Ovary (tissue), 9 donors: ENCODE measurements around the gene PTPRN2. TPM values are rescaled to one million over a fixed set of nuclear protein-coding genes. Genes with fewer than 3 reads are reported as not detected.

Experiments used
- DNase-seq, 5 donors: peaks; one replicate each; pipeline ENCODE4 v3.0.0-alpha.2; 2019 to 2020
- H3K27ac ChIP-seq, 2 donors: fragments of 200-600 bp; one replicate each; pipeline versions ENCODE4 v1.5.1 to v1.8.0; 2019 to 2022
- H3K27me3 ChIP-seq: fragments of 200-600 bp; one replicate; pipeline ENCODE4 v1.8.0; 2022
- H3K36me3 ChIP-seq: fragments of 200-600 bp; sonication (generic); one replicate; pipeline ENCODE4 v1.5.1; 2019
- H3K4me1 ChIP-seq: one replicate; pipeline ENCODE4 v1.8.1; 2013; ENCODE audit warnings: mild to moderate bottlenecking, moderate library complexity; ENCODE audit not compliant: insufficient read depth
- H3K4me3 ChIP-seq: fragments of 200-600 bp; sonication (generic); one replicate; pipeline ENCODE4 v1.5.1; 2017
- H3K9me3 ChIP-seq, 2 donors: fragments of 200-600 bp in 1 of 2; sonication (generic) in 1 of 2; one replicate each; pipeline versions ENCODE4 v1.5.1 to v1.8.1; 2013 to 2019; ENCODE audit warnings: mild to moderate bottlenecking in 1 of 2, moderate library complexity in 1 of 2
- CTCF ChIP-seq, 3 donors: fragments of 450-650 bp in 2 of 3; fragments of 200-600 bp in 1 of 3; IDR thresholded peaks; one replicate each; pipeline versions ENCODE4 v1.5.1 to v1.8.0; 2016 to 2022; ENCODE audit warnings: antibody characterized with exemption in 3 of 3, mild to moderate bottlenecking in 1 of 3
- EP300 ChIP-seq: sonication (generic); formaldehyde crosslinking; IDR thresholded peaks from one replicate; pipeline ENCODE4 v1.6.1; 2017; ENCODE audit warnings: antibody characterized with exemption
- POLR2A ChIP-seq: fragments of 450-650 bp; IDR thresholded peaks from one replicate; pipeline ENCODE4 v1.6.1; 2017; ENCODE audit warnings: antibody characterized with exemption, mild to moderate bottlenecking, moderate library complexity
- WGBS, 3 donors: extraction: QIAGEN DNeasy Blood & Tissue Kit in 1 of 3; methylation state at CpG; one replicate each; pipeline versions ENCODE4 v1.1.5 to v1.1.7; 2013 to 2017; 5-methylcytosine and 5-hydroxymethylcytosine counted together
- intact Hi-C, 4 donors: fragments of 100-400 bp; cut with DNase I; formaldehyde crosslinking; loops; one replicate each; pipeline versions ENCODE4 v1.11.0 to v1.15.1; 2022 to 2023
- polyA plus RNA-seq, 2 donors: library from polyadenylated mRNA; stranded (reverse); fragments of 200-250 nt in 1 of 2; fragments of 350-450 nt in 1 of 2; fragmentation: Illumina TruSeq in 1 of 2; extraction: RNeasy Lipid Tissue Mini Kit (QIAGEN cat#74804) in 1 of 2; gene quantifications; one replicate each; pipeline ENCODE4 v1.2.3, GENCODE V29; 2013 to 2014
- total RNA-seq, 7 donors: library from RNA; depleted of rRNA in 2 of 7; stranded (reverse); fragments of >200 nt in 2 of 7; fragmentation: NEBNext Ultra II Directional in 3 of 7; extraction: Animal tissue kit (Norgen Biotek cat#: 25700) in 3 of 7; gene quantifications; one replicate each; pipeline versions ENCODE4 v1.1.0 to v1.2.4, GENCODE V29; 2016 to 2023
- donor health status: DM: no; HTN: no; CAD: no; lungs with moderate emphysema.
- donor health status: DM: no; HTN: no; CAD: no.
- donor health status: Bipolar disorder and iron deficiency.
- donor health status: DM: yes; HTN: yes; CAD: no.
- donor health status: DM: no; HTN: no; CAD: no.
- donor health status: DM: yes; HTN: yes; CAD: no.

Gene PTPRN2
- total and polyA plus RNA-seq, 9 donors, result 3.5 to 11.1 (median 5.9) TPM

- intact Hi-C loops, result no loop called here
- Histone ChIP-seq H3K27ac (no peak overlapping the region), H3K4me1 (no peaks in the 10 kb centered on the region), H3K36me3 (no peaks in the 10 kb centered on the region), H3K4me3 (no peak overlapping the region), H3K27me3 (no peaks in the 10 kb centered on the region), H3K9me3 (no peaks in the 10 kb centered on the region)
- DNase-seq, result no peak
- TF ChIP-seq POLR2A, result no peak
- no peak for TF ChIP-seq CTCF (IDR thresholded peaks at IDR 0.05)
- no peak for TF ChIP-seq EP300
- WGBS, 3 donors, result 94 to 98% (median 94%) methylated on average over 3 of the region's 3 CpGs
Measured at GRCh38 chr7:157532068-157532467, 1055.6 kb downstream of the PTPRN2 start.

GRCh38 chr7:157529768-157530560, 1057.7 kb downstream of the PTPRN2 start:
- intact Hi-C loops, result no loop called here
- Histone ChIP-seq H3K27me3 (no peaks in the 10 kb centered on the region), H3K36me3 (no peaks in the 10 kb centered on the region), H3K4me1 (no peaks in the 10 kb centered on the region), H3K9me3 (no peaks in the 10 kb centered on the region), H3K4me3 (no peak overlapping the region), H3K27ac (no peak overlapping the region)
- DNase-seq, result peak in 3 of 5 donors; percentile 0 to 4 (median 4)
- TF ChIP-seq EP300, result no peak
- no peak for TF ChIP-seq POLR2A
- TF ChIP-seq CTCF (IDR thresholded peaks at IDR 0.05), result no peak
- WGBS, 3 donors, result 73 to 77% (median 76%) methylated on average over 25 of the region's 25 CpGs

- H3K4me3 ChIP-seq, result no peak overlapping the region
- H3K36me3 ChIP-seq, result no peaks in the 10 kb centered on the region
- H3K4me1 ChIP-seq, result no peaks in the 10 kb centered on the region
- no peaks in the 10 kb centered on the region for H3K9me3 ChIP-seq
- intact Hi-C loops, result no loop called here
- TF ChIP-seq EP300, result no peak
- WGBS, 3 donors, result 48 to 59% (median 50%) methylated on average over 19 of the region's 19 CpGs
- H3K27me3 ChIP-seq, result no peaks in the 10 kb centered on the region
- no peak overlapping the region for H3K27ac ChIP-seq
- DNase-seq, result peak in 3 of 5 donors; percentile 1 to 14 (median 1)
Measured at GRCh38 chr7:157528785-157529341, 1058.8 kb downstream of the PTPRN2 start.

- H3K4me3 ChIP-seq, result no peak overlapping the region
- no peaks in the 10 kb centered on the region for H3K36me3 ChIP-seq
- 85 to 88% (median 87%) methylated on average over 19 of the region's 19 CpGs for WGBS, 3 donors
- intact Hi-C loops, result no loop called here
- DNase-seq, result peak in 2 of 5 donors; percentile 5 to 7
- H3K9me3 ChIP-seq, result no peaks in the 10 kb centered on the region
- TF ChIP-seq POLR2A, result no peak
- no peak for TF ChIP-seq EP300
- no peak for TF ChIP-seq CTCF (IDR thresholded peaks at IDR 0.05)
- no peaks in the 10 kb centered on the region for H3K27me3 ChIP-seq
- H3K4me1 ChIP-seq, result no peaks in the 10 kb centered on the region
- no peak overlapping the region for H3K27ac ChIP-seq
Measured at GRCh38 chr7:157527686-157528085, 1059.9 kb downstream of the PTPRN2 start.
